DMS79 treated with DMSO at 0.1 percent for 48 hours (cell line): Measurements from ENCODE around the gene N4BP2.
A peak's percentile ranks its signal among the peaks of the same experiment; 100 is the strongest.
"Not testable (repeated sequence)": the region's sequence is repeated elsewhere in the genome, so short reads cannot be mapped to it uniquely, and the experiment has no call there.

Source experiments
- DNase-seq: peaks from one replicate; lab custom pipeline; 2025; lab: John Stamatoyannopoulos, UW

Gene N4BP2

GRCh38 chr4:40056716-40057585, at the start of gene N4BP2:
Gene N4BP2 (plus strand): TSS chr4:40056850. CDS start chr4:40097341, 40,491 bp downstream.
- peak; percentile 57 for DNase-seq

DNA sequence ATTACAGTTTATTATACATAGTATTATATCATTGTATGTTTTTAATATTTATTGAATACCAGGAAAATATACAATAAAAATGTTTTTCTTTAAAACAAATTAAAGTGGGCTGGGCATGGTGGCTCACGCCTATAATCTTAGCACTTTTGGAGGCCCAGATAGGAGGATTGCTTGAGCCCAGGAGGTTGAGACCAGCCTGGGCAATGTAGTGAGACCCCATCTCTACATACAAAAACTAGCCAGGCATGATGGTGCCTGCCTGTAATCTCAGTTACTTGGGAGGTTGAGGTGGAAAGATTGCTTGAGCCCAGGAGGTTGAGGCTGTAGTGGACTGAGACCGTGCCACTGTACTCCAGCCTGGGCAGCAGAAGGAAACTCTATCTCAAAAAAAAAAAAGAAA, 40.6 kb upstream of the N4BP2 start:
- no peak for DNase-seq

GRCh38 chr4:40020221-40020620, 36.4 kb upstream of the N4BP2 start:
- DNase-seq = no peak

DNA sequence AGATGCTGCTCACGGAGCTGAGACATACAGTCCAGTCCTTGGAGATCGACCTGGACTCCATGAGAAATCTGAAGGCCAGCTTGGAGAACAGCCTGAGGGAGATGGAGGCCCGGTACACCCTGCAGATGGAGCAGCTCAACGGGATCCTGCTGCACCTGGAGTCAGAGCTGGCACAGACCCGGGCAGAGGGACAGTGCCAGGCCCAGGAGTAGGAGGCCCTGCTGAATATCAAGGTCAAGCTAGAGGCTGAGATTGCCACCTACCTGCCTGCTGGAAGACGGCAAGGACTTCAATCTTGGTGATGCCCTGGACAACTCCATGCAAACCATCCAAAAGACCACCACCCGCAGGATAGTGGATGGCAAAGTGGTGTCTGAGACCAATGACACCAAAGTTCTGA, 35.5 kb upstream of the N4BP2 start:
- DNase-seq = not testable (repeated sequence)

GRCh38 chr4:40024049-40024448, 32.6 kb upstream of the N4BP2 start:
- DNase-seq = not testable (repeated sequence)

DNA sequence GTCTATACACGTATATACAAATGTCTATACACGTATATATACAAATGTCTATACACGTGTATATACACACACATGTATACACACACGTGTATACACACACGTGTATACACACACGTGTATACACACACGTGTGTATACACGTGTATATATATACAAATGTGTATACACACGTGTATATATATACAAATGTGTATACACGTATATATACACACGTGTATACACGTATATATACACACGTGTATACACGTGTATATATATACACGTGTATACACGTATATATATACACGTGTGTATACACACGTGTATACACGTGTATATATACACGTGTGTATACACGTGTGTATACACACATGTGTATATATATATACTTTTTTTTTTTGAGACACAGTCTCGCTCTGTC, 23.9 kb upstream of the N4BP2 start:
- no peak for DNase-seq

- DNase-seq = no peak
These were observed 23.0 kb upstream of the N4BP2 start for GRCh38 chr4:40033613-40034012.

GRCh38 chr4:40038977-40039376, 17.7 kb upstream of the N4BP2 start:
- DNase-seq = no peak

- no peak for DNase-seq
These were observed 15.7 kb upstream of the N4BP2 start for GRCh38 chr4:40040908-40041307.

GRCh38 chr4:40043786-40044185, 12.9 kb upstream of the N4BP2 start:
- no peak for DNase-seq

DNA sequence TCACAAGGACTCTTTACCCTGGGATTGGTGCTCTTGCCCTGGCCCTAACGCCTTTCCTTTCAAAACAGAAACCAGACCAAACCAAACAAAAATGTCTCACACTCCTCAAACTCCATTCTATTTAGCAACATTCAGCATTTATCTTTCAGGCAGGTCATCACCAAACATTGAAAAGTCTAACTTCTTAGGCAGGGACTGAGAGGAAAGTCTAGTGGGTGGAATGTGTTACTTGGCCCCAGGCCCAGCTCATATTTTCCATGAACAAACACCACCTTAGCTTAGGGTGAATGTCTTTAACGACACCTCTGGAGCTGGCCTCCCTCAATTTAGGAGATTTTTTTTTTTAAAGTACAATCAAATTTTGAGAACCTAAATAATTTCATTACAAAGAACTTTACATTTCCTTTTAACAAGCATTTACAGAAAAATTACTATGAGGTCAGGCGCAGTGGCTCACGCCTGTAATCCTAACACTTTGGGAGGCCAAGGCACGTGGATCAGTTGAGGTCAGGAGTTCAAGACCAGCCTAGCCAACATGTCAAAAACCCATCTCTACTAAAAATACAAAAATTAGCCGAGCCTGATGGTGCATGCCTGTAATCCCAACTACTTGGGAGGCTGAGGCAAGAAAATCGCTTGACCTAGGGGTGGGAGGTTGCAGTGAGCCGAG, 10.2 kb upstream of the N4BP2 start:
- no peak for DNase-seq

DNA sequence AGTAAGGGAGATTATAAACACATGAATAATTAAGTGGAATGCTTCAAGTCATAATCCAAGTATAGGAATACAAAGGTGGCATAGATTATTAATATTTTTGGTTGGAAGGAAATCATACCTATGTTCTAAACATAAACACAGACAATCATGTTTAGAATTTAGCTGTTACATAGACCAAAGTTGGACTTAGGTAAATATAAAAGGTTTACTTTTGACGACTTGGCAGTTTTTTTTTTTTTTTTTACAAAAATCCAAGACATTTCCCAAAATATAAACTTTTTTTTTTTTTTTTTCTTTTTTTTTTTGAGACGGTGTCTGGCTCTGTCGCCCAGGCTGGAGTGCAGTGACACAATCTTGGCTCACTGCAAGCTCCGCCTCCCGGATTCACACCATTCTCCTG, 3.5 kb upstream of the N4BP2 start:
- no peak for DNase-seq

DNA sequence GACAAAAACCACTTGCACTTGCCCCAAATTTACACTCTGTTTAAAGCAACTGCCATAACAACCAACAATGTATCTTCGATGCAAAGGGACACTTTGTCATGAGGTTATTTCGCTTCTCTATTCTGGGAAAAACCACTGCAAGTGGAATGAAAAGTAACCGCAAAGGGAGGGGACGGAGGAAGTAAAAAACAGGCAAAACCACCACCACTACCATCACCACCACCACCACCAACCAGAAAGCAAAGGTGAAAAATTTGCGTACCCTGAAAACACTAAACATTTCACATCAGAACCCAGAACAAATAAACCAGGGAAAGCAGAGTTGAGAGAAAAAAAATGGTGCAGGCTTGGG, 1.2 kb upstream of the N4BP2 start:
- DNase-seq = peak; percentile 29

- DNase-seq = peak; percentile 49
These were observed 561 bp upstream of the N4BP2 start for GRCh38 chr4:40055863-40056715.

DNA sequence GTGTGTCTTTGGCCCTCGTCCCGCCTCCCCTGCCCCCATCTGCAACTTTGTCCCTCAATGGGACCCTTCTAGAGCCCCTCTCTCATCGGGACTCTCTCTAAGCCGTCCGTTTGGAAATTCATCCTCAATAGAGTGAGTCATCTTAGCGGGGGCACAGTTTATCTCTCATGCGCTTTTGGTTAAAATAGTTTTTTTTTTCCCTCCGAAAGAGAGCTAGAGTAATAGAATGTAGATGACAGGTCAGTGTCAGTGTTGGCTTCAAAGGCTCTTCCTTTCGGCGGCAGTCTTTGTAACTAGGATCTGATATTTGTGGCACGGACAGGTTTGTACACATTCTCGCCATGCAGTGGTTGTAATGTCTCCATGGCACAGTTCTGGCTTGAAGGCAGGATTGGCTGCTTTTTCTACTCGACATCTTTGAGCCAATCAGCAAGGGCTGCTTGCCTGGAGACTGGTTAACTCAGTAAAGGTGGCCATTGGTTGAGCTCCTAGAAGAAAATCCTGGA, 989 bp downstream of the N4BP2 start:
- peak; percentile 69 for DNase-seq

DNA sequence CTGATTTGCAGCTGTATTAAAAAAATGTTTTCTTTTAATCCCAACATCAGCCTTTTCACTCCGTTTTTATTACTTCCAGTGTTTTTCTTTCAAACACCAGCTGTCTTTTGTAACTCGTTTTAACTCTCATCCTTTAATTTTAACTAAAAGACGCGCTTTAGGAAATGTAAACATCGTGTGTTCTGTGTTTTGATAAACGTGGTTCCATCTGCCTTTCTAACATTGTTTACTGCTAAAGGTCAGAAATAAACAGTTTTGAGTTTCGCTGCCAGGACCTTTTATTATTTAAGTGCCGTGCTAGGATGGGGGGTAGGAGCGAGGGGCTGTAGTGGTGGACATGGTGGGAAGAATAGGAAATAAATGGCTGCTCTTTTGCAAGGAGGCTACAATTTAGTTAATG, 1.5 kb downstream of the N4BP2 start:
- DNase-seq = no peak

- no peak for DNase-seq
These were observed 2.2 kb downstream of the N4BP2 start for GRCh38 chr4:40058854-40059253.

- DNase-seq = no peak
These were observed 2.7 kb downstream of the N4BP2 start for GRCh38 chr4:40059362-40059761.

GRCh38 chr4:40065010-40065409, 8.4 kb downstream of the N4BP2 start:
- peak; percentile 14 for DNase-seq

DNA sequence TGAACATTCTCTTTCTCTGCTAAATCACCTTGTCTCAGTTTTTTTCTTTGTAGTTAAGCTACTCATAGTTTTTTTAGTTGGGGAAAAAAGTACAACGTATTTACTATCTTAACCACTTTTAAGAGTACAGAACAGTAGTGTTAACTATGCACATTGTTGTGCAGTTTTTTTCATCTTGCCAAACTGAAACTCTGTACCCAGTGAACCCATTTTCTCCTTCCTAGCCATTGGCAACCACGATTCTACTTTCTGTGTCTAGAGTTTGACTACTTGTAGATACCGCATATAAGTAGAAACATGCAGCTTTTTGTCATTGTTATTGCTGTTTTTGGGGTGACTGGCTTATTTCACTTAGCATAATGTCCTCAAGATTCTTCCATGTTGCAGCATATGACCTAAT, 10.0 kb downstream of the N4BP2 start:
- no peak for DNase-seq

DNA sequence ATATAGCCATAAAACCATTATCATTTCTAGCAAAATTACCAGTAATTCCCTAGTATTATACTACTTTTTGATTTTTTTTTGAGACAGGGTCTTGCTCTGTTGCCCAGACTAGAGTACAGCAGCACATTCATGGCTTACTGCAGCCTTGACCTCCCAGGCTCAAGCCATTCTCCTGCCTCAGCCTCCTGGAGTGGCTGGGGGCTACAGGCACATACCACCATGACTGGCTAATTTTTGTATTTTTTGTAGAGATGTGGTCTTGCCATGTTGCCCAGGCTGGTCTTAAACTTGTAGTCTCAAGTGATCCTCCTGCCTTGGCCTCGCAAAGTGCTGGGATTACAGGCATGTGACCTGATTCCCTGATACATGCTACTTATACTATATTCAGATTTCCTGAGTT, 13.7 kb downstream of the N4BP2 start:
- DNase-seq = no peak

DNA sequence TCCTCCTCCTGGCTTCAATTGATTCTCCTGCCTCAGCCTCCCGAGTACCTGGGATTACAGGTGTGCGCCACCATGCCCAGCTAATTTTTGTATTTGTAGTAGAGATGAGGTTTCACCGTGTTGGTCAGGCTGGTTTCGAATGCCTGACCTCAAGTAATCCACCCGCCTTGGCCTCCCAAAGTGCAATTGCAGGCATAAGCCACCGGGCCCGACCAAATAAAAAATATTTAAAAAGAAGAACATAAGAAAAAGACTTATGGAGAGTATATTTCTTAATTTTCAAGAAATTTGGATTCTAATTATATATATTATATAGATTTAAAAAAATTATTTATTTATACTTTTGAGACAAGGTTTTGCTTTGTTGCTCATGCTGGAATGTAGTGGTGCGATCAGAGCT, 29.8 kb downstream of the N4BP2 start:
- DNase-seq = no peak
